Fibroblast of skin of right biceps (primary cell): ENCODE measurements around the gene AFAP1L2.

Experiments used
- DNase-seq: peaks from one replicate; pipeline ENCODE4 v3.0.0-alpha.2; 2013

The AFAP1L2 gene

DNA sequence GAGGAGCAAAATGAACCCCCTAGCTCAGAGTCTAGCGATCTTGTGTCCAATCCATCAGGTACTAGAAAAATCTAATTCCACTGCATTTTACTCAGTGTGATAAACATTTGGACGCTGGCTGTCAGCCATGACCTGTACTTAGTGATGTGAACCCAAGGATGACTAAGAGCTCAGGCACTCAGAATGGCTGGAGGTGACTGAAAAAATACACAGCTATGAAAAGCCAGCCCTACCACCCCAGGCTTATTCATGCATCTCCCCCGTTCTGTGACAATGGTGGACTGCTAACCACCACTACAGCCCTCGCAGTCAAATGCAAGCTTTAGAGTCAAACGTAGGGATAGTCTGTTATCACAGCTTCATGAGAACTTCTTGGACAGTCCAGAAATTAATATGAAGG, 14.9 kb downstream of the AFAP1L2 start:
- peak; percentile 45 for DNase-seq

DNA sequence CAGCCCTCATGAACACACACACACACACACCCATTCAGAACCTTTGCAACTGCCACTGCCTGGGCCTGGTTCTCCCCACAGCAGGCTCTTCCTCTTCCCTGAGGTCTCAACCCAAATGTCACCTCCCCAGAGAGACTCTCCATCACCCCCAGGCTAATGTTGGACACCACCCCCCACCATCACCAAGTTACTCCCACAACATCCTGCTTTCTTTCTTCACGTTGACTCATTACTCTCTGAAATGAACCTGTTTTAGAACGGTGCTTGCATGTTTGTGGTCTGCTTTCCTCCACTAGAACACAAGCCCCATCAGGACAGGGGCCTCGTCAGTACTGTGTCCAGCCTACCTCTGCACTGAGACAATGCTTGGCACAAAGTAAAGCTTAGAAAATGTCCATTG, 16.0 kb downstream of the AFAP1L2 start:
- DNase-seq, result no peak

DNA sequence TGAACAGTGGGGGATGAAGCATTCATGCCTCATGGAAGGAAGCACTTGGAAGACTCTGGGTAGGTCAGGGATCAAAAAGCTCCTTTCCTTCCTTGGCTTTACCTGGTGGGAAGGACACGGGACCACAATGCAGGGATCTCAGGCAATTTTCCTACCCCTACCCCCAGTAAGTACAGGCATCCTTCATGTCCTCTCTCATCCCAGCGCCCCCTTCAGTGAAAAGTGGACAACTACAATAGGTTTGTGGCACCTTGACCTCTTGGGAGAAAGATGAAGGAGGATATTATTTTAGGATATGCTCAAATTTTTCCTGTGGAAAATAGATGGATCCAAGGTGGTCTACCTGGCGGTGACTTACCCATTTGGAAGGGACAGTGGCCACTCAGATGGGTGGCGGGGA, 16.5 kb downstream of the AFAP1L2 start:
- no peak for DNase-seq

DNA sequence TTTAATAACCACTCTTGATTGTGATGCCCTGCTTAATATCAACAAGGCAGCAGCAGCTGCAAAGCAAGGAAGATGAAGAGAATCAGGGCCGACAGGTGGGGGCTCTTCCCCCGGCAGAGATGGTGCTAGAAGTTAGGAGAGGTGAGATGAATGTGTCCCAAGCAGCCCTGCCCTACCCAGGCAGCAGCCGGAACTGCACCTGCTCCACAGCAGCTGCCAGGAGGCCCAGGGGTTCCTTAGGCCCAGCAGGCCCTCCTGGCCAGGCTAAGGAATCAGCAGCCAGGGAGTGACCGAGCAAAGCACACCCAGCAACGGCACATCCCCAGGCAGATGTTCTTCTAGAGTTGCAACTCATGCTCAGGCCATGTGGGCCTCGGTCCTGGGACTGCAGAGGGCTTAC, 17.9 kb downstream of the AFAP1L2 start:
- DNase-seq, result no peak

DNA sequence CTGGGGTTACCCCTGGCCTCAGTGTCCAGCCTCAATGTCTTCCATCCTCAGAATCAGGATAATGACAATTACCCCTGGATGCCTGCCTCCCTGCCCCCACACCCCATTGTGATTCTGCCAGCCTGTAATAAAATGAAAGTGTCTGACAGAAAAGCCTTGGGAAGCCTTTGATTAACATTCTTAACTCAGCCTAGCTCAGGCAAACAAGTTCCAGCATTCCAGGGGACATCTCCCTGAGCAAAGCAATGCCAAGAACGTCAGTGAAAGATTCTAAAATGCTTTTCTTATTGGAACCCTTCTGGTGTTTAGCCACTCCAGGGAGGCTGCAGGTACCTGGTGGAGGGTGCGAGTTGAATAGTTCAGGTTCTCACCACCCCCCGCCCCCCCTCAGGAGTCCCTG, 18.7 kb downstream of the AFAP1L2 start:
- DNase-seq, result no peak

DNA sequence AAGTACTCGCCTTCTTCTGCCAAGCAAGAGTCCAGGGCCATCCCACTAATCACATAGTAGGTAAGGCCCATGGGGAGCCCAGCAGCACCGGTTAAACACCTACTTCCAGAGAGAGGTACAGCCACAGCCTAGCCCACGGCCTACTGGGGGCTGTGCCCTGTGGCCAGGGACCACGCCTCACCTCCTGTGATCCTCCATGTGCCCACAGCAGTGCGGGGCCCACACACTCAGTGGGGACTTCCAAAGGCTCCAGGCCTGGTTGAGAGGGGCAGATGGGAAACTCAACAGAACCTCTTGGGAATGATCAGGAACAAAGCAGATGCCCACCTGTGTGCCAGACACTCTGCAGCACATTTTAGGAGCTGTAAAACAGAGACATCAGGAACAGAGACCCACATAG, 19.7 kb downstream of the AFAP1L2 start:
- DNase-seq, result no peak

DNA sequence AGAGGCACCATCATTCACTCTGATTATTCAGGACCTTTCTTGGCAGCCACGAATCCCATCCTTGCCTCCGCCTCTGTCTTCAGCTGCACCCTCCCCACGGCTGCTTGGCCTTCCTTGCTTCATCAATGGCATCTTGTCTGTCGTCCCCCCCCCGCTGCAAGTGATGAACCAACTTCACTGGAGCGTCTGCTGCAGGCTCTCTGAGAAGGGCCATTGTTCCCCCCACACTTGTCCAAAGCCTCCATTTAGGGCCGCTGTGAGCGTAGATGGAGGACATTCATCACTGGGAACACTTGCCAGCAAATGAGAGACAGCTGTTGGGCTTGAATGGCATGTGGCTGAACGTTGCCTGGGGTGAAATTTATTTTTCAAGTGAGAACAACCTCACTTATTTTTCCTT, 20.1 kb downstream of the AFAP1L2 start:
- DNase-seq, result no peak

DNA sequence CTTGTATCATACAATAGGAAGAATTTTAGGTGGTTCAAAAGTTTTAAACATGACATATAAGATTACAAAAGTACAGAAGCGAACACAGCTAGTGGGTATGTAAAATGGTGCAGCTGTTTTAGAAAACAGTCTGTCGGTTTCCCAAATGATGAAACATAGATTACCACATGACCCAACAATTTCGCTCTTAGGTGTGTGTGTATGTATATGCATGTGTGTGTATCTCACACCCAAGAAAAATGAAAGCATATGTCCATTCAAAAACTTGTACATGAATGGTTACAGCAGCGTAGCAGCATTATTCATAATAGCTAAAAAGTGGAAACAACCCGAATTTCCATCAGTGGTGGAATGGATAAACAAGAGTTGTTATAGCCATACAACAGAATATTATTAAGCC, 23.5 kb downstream of the AFAP1L2 start:
- no peak for DNase-seq

DNA sequence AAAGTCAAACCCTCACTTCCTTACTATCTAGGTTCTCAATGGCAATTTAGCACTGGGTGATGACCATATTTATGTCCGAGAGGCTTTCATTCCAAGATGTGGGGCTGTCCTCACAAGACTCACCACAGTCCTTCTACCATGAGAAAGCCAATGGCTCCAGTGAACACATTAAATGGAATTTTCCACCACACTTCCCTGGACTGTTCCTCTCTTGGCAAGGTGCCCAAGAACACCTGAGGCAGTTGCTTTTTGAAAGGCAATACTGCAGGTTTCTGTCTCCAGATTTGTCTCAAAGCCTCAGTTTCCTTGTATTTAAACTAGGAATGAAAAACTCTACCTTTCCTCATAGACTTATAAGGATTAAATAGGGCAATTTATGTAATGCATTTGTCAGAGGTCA, 24.2 kb downstream of the AFAP1L2 start:
- DNase-seq, result no peak

DNA sequence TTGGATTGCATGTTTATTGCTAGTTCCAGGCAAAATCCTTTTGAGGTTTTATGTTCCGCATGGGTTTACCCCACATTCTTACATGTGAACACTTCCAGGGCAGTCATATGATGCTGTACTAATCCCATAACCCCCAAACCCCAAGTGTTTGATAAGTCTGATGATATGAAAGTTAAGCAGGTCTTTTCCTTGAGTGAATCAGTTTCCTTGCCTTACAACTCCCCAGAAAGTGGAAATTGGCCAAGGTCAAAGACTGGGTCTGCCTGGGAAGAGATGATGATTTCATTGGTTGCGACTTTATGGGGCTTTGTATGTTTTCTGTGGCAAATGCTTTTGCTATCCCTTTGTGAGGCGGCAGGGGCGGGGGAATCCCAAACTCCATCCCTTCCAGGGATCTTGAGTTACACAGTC, 24.7 kb downstream of the AFAP1L2 start:
- peak; percentile 31 for DNase-seq

DNA sequence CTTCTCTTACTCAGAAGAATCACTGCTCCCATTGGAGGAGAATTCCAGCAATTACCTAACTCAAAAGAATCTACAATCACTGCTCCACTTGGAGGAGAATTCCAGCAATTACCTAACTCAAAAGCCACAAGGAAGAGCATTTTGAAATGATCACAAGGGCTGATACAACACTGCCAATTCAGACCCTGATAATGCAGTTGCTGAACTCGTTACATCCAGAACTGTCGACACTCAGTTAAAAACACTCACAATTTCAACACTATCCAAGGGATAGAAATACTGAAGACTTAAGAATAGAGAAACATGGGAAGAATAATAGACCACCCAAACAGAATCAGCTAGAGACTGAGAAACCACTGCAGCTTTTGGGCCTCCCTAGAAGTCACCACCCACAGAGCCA, 27.8 kb downstream of the AFAP1L2 start:
- DNase-seq, result no peak

DNA sequence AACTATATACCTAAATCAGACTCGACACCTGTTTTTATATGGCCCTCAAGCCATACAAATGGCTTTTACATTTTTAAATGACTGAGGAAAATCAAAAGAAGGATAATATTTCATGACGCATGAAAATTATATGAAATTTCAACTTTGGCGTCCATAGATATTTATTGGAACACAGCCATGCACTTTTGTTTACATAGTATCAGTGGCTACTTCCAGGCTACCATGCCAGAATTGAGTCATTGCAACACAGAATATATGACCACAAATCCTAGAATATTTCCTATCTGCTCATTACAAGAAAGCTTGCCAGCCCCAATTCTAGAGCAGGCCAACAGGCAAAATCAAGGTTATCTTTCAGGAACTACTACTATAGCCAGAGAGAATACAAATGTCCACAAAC, 29.3 kb downstream of the AFAP1L2 start:
- DNase-seq, result peak; percentile 31

DNA sequence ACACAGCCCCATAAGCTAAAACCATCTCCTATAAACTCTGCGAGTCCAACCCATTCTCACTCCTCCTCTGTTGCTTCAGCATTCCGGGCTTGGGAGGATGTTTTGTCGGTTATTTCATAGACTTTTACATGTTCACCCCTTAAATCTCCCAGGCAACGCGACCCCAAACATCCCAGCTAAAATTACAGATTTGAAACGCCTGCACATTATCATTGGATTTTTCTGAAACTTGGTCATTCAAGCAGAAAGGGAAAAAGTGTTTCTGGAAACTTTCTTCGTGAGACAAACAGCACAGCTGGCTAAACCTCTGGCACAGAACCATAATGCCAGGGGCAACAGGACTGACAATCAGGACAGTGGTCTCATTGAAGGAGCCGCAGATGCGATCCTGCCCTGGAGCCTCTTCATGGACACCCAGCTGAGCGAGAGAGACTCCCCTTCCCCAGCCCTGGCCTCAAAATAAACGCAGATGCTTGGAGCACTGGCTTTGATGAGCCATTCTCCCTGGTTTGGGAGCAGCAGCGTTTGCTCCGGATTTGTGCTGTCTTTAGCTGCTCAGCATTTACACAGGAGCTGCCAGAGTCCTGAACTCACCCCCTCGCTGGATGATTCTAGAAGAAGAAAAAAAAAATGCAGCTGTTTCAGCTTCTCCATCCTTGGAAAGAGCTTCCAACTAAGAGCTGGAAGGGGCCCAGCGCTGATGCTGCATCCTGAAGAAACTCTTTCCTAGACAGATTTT, 30.1 kb downstream of the AFAP1L2 start:
- DNase-seq, result peak; percentile 14

DNA sequence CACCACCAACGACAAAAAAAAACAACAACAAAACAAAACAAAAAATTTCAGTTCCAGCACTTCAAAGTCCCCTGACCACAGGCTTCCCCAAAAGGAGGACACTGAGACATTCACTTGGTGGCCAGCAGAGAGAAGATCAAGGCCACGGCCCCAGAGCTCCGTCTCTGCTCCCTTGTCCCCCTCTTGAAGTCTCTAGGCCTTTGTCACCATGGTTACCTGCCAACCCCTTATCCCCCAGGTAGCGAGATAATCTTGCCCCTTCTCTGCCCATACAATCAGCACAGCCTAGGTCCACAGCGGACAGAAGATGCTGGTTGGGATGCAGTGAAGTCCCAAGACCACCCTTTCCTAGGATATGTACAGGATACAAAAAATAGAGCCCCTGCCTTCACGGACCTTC, 30.7 kb downstream of the AFAP1L2 start:
- DNase-seq, result no peak

DNA sequence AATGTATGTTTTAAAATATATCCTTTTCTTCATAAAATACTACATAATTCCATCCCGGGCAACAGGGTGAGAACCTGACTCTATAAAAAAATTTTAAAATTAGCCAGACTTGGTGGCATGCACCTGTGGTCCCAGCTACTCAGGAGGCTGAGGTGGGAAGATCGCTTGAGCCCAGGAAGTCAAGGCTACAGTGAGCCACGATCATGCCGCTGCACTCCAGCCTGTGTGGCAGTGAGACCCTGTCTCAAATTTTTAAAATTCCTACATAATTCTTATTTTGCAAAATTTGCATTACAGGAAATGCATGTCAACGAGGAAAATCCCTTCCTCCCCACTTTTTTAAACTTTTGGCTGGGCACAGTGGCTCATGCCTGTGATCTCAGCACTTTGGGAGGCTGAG, 31.3 kb downstream of the AFAP1L2 start:
- DNase-seq, result no peak

DNA sequence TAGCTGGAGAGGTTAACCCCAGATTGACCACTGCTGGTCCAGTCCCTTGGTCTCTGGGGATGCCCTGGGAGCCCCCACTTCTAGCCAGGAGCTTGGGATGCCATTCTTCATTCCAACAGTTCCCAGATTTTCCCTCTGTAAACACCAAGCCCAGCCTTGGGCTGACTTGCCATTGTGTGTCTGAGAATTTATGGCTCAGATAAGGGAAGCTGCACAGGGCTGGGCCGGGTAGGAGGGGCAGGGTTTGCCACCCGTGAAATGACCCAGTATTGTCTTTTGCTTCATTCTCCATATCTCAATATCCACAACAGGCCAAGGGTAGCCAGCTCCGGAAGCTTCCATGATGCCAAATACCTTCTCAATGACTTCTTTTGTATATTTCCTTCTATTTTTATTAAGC, 32.1 kb downstream of the AFAP1L2 start:
- no peak for DNase-seq

DNA sequence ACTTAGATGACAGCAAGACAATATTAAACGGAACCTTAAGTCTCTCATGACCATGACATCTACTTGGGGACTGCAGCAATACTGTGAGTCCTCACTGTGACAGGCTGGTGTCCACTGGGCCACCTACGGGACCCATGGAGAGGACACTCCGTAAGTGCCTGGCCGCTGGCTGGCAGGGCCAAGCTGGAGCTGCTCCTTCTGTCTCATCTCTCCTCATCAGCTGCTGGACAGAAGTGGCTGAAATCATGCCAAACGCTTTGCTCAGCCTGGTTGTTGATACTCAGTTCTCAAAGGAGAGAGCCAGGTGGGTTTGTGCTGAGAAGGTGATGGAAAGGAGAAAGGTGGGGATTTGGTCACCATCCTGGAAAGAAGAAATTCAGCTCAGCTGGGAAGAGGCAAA, 33.3 kb downstream of the AFAP1L2 start:
- no peak for DNase-seq

DNA sequence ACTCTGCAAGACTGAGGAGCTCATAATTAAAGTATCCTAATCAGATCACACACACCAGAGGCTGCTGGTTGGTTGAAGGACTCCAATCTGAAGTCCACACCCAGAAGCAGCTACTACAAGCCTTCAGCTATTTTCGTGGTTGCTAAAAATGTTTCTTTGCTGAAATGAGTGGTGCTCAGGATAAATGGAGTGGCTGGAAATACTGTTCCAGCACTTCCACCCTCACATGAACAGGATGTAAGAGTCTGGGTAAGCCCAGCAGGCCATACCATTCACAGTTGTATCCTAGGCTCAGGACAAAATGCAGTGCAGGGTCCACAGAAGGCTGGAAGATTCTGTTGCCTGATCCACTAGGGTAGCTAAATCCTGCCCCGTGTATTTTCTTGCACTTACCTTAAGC, 34.1 kb downstream of the AFAP1L2 start:
- no peak for DNase-seq

DNA sequence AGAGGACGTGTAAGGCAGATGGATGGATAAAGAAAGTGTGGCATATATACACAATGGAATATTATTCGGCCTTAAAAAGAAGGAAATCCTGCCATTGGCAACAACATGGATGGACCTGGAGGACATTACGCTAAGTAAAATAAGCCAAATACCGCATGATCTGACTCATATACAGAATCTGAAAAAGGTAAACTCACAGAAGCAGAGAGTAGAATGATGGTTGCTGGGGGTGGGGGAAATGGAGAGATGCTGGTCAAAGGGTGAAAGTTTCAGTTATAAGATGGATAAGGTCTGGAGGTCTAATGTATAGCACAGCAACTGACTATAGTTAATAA, 36.3 kb downstream of the AFAP1L2 start:
- no peak for DNase-seq

DNA sequence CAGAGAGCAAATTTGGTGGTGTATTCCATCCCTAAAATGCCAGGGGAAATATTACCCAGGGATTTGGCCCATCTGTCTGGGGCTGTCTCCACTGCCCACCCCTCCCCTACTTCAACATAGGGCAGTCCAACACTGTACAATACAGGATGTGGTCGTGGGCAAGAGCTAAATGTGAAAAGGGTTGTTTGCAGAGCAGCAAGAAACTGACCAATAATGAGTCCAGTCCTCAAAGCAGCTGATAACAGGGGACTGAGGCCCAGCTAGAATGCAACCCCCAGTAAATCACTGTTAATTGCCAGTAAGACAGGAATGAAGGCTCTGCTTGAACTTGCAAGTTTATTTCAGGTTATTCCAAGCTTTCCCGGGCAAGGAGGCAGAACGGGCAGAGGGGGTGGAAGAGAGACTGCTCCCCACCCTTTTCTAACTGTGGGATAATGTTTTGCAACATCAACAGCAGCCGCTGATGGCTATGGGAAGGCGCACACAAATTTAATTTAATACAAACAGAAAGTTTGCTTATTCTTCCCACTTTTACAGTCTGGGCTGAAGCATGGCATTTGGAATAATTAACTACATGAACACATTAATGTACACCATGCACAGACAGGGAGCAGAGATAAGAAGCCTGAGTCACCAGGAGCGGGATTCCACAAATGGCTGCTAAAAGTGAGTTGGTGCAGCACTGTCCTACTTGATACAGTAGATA, 36.8 kb downstream of the AFAP1L2 start:
- DNase-seq, result no peak

DNA sequence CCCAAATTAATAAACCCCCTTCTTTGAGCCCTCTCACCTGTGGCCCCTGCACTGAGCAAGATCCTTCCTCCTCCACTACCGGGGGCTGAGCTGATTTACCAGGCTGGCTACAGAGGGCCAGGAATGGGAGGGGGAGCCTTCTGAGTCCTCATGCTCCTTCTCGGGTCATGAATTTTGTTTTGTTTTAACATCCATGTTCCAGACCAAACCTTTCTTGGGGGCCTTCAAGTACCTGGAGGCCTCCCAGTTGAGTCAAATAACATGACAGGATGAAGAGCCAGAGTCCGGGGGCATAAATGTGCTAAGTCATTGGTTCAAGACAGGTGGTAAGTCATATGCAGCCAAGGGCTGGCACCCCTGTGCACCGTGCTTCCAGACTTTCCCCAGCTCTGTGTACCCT, 39.6 kb downstream of the AFAP1L2 start:
- DNase-seq, result no peak

DNA sequence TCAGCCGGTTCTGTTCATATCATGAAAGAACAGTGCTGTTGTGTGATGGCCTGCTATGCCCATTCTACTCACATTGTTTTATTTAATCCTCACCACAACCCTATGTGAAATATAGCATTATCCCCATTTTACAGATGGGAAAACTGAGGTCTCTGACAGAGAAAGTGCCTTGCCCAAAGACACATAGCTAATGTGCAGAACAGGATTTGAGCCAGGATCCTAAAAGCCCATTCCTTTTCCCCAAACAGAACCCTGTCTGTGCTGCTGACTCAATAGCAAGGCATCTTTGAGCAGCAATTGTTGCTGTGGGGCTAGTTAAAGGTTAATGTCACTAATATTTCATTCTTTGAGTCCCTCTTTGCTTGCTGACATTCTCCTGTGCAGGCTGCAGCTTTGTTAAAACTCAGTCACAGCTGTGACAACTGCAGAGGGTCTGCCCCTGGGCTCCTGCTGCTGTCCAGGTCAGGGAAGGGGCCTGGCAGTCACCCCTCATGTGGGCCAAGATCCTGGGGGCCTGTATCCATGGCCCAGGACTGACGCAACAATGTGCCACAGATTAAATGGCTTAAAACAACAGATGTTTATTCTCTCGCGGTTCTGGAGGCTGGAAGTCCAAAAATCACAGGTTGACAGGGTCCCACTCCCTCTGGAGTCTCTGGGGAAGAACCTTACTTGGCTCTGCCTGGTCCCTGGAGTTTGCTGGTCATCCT, 40.4 kb downstream of the AFAP1L2 start:
- DNase-seq, result peak; percentile 15

DNA sequence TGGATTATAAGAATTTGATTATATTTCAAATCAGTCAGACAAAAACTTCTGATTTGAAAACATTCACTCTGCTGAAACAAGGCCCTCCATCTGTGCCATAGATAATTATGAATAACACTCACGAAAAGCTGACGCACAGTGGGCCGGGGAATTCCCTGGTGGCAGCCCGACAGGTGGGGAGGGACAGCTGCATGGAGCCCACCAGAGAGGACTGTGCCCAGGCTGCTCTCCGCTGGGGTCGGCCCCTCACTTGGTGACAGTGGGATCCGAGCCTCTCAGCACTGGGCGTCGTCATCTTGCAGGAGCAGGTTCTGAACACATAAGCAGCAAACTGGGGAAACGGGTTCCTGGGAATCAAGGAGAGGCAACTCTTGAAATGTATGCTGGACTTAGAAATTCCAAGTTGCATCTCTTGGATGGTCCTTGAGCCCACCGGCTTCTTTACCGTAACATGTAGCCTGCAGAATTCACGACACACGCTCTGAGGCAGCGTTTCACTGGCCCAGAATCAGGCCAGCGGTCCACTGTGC, 41.4 kb downstream of the AFAP1L2 start:
- no peak for DNase-seq

DNA sequence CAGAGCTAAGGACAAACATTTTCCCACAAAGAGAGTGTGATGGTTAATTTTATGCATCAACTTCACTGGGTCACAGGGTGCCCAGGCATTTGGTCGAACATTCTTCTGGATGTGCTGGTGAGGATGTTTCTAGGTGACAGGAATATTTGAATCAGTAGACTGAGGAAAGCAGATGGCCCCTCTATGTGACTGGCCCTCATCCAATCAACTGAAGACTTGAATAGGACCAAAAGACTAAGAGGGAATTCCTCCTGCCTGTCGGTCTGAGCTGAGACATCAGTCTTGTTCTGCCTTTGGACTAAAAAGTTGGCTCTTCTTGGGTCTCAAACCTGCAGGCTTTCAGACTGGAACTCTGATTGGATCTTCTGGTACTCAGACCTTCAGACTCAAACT, 44.4 kb downstream of the AFAP1L2 start:
- no peak for DNase-seq
